ENCODE data around the gene BBS1.
"Not testable (repeated sequence)": the region's sequence is repeated elsewhere in the genome, so short reads cannot be mapped to it uniquely, and the experiment has no call there.

BBS1 gene

GRCh38 chr11:66529069-66529468 is 18.6 kb downstream of the BBS1 start:
- DNase-seq, result no peak

GRCh38 chr11:66529655-66530054 is 19.2 kb downstream of the BBS1 start:
- no peak for DNase-seq

- no peak for DNase-seq
Measured at GRCh38 chr11:66530927-66531709, 20.7 kb downstream of the BBS1 start.

GRCh38 chr11:66531841-66532240 is 21.4 kb downstream of the BBS1 start:
- DNase-seq, result no peak

- no peak for DNase-seq
Measured at GRCh38 chr11:66532784-66533183, 22.3 kb downstream of the BBS1 start.

- DNase-seq, result no peak
Measured at GRCh38 chr11:66539170-66539869, 28.9 kb downstream of the BBS1 start.

DNA sequence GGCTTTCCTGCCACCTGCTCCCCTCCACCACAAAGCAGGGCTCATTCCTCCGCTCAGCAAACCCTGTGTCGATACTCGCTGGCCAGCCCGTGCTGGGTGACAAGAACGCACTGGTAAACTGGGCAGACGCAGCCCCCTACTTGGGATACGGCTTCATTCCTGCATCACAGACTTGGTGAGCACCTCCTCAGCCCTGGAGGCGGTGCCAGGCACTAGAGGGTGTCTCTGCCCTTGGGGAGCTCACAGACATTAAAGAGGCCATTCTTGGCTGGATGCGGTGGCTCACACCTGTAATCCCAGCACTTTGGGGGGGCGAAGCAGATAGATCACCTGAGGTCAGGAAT is 29.4 kb downstream of the BBS1 start:
- DNase-seq, result no peak

GRCh38 chr11:66540598-66540997 is 30.2 kb downstream of the BBS1 start:
- DNase-seq, result not testable (repeated sequence)

DNA sequence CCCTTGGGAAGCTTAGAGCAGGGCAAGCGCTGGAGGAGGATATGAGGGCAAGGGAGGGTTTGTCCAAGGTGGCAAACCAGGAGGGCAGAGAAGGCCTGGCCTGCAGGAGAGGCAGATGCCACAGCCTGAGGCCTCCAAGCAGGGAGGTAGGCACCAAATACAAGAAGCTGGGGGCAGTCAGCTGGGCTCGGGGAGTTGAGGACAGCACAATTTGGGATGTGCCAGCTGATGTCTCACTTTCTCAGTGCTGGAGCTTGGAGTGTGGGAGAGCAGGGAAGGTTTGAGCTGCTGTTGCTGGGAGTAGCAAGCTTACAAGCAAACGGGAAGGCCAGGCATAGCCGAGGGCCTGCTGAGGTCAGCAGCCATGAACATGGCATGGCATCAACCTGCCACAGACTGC is 31.5 kb downstream of the BBS1 start:
- DNase-seq, result no peak

- DNase-seq, result no peak
Measured at GRCh38 chr11:66542362-66542761, 31.9 kb downstream of the BBS1 start.

DNA sequence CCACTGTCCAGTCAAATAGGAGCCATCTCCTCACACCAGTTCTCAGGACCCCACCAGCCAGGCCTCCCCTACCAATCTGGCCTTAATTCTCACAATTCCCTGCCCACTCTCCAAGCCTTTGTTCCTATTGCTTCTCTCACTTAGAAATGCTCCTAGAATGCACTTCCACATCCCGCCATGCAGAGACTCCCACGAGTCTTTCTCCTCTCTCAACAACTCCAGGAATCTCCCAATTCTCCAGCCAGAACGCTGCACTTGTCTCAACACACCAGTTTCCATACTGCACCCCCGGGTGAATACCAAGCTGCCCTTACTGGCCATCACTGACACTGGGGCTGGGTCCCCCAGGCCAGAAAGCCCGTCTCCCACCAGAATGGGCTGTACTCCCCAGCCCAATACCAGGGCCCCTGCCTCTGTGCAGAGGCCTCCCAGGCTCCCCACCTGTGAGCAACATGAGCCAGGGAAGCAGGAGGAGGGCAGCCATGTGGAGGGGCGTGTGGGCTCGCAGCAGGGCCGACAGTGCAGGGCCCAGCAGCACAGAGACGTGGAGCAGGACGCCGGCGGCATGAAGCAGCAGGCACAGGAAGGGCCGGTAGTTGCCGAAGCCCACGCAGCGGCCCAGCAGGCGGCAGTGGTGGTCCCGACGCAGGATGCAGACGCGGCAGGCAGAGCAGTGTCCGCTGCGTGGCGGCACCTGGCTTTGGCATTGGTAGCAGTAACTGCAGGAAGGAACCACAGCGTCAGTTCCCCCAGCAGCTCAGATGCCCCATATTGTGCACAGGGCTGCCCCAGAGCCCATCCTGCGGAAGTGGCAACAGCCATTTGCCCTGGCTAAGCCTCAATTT is 33.0 kb downstream of the BBS1 start:
- no peak for DNase-seq

GRCh38 chr11:66544952-66545351 is 34.5 kb downstream of the BBS1 start:
- DNase-seq, result not testable (repeated sequence)

- DNase-seq, result peak; percentile 88
Measured at GRCh38 chr11:66545701-66546367, 35.4 kb downstream of the BBS1 start, which contains the start of gene ZDHHC24. ZDHHC24 (minus strand) TSS chr11:66546048; CDS start chr11:66546003, 45 bp downstream.

- no peak for DNase-seq
Measured at GRCh38 chr11:66546368-66546965, 36.0 kb downstream of the BBS1 start, which contains the start of gene ACTN3. ACTN3 (plus strand) TSS chr11:66546903; CDS start chr11:66546938, 35 bp downstream.

GRCh38 chr11:66546966-66547661 is 36.7 kb downstream of the BBS1 start:
- peak; percentile 11 for DNase-seq

- DNase-seq, result no peak
Measured at GRCh38 chr11:66547662-66548009, 37.2 kb downstream of the BBS1 start.

DNA sequence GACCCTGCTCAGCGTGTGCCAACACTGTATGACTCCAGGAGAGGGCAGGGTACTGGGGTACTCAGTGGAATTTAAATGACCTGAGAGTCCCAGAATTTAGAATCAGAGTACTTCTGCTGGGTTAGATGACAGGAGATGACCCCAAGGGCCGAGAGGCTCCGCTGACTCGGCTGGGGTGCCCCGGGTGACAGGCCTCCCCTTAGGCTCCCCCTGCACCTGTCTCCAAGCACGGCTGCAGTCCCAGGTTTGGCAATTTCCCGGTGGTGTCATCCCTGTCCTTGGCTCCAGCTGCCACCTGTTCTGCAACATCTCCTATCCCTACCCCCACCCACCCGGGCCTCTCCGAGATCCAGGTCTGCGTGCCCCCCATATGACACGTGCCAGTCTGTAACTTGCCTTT is 37.6 kb downstream of the BBS1 start:
- DNase-seq, result no peak

- no peak for DNase-seq
Measured at GRCh38 chr11:66548774-66549630, 38.6 kb downstream of the BBS1 start.

DNA sequence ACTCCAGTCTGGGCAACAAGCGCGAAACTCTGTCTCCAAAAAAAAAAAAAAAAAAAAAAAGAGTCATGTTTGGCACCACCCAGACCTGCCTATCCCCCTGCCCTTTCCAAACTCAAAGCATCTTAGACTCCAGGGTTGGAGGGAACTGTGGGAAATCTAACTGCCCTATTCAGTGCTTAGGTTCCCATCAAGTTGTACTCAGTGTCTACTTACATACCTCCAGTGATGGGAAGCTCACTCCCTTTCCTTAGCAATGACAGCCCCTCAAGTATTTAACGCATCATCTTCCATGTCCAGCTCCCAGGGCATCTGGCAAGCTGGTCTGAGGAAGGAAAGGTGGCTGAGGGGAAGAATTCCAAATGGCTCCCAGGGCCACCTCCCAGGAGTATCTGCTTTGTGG is 39.3 kb downstream of the BBS1 start:
- DNase-seq, result no peak

DNA sequence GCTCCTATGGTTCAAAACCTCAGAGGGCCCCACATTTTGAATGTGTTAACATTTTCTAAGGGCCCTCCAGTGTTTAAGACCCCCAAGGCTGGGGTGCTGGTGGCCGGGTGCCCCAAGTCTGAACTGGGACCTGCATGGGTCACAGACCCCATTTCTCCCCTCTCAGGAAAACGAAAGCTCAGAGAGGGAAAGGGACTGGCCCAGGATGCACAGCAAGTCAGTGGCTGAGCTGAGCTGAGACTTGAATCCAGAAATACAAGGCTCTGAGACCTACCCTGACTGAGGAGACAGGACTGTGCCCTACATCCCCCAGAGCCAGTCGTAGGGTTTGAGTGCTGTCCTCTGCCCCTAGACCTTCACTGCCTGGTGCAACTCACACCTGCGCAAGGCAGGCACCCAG is 40.5 kb downstream of the BBS1 start:
- DNase-seq, result no peak

DNA sequence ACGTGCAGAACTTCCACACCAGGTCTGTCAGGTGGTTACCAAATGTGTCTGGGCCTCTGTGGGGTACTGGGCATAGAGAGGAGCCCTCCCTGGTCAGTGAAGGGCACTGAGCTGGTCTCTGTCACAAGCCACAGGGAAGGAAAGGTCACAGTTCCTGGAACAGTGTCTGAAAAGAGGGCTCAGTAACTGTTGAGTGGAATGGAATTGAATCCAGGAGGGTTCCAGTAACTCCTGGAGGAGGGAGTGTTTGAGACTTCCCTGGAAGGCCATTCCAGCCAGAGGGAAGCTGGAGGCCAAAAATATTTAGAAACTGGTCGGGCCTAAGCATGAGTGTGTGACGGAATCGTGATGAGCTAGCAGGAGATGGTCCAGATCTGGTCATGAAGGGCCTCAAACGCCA is 44.2 kb downstream of the BBS1 start:
- DNase-seq, result no peak

Data from NCI-H1436 (cell line).